GM12891 (cell line): Measurements from ENCODE around the gene PSAPL1.

Experiments used
- PAX5 ChIP-seq: IDR thresholded peaks from 2 replicates; pipeline ENCODE4 v1.6.1; 2011; ENCODE audit warnings: low read length, moderate library complexity, mild to moderate bottlenecking; ENCODE audit not compliant: insufficient read depth, severe bottlenecking
- POLR2AphosphoS5 ChIP-seq: IDR thresholded peaks from 2 replicates; pipeline ENCODE4 v1.6.1; 2011; ENCODE audit warnings: low read depth, low read length, control low read depth

DNA sequence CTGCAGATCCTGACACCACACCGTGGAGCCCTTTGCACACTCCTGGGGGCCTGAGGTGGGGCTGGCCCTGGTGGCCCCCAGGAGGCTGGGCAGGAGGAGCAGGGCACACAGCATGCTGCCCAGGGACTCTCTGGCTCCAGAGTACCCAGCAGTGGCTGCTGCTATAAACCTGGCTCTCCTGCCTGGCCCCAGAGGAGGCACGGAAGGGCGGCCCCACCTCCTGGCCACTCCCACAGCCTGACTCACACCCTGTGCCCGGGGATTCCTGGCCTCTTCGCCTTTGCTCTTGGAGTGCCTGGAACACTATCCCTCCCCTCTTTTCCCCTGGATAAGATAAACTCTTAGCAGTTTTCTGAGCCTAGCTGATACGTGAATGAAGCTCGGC lies at the start of gene PSAPL1:
- no peak for TF ChIP-seq PAX5
- TF ChIP-seq POLR2AphosphoS5, result no peak
